T-helper 1 cell treated with Interleukin-12 subunit alpha and Interleukin-12 subunit beta and Interleukin-4 antibody, amounts not matched to agents 30 μg/mL and 1 μg/mL, for 36 hours (primary cell): ENCODE measurements around the gene SLC39A11.

Experiments
- H3K27ac Mint-ChIP-seq: one replicate; pipeline ENCODE4 v1.8.0; 2021; ENCODE audit warnings: mild to moderate bottlenecking, mixed read lengths
- H3K27me3 Mint-ChIP-seq: one replicate; pipeline ENCODE4 v1.8.0; 2021; ENCODE audit warnings: low read depth, mixed read lengths
- H3K36me3 Mint-ChIP-seq: one replicate; pipeline ENCODE4 v1.8.0; 2021; ENCODE audit warnings: low read depth, mixed read lengths
- H3K4me1 Mint-ChIP-seq: one replicate; pipeline ENCODE4 v1.8.0; 2021; ENCODE audit warnings: low read depth, mixed read lengths
- H3K4me3 Mint-ChIP-seq: one replicate; pipeline ENCODE4 v1.8.0; 2021; ENCODE audit warnings: mild to moderate bottlenecking, moderate library complexity, mixed read lengths
- H3K9me3 Mint-ChIP-seq: one replicate; pipeline ENCODE4 v1.8.0; 2021; ENCODE audit warnings: mixed read lengths

SLC39A11 gene

DNA sequence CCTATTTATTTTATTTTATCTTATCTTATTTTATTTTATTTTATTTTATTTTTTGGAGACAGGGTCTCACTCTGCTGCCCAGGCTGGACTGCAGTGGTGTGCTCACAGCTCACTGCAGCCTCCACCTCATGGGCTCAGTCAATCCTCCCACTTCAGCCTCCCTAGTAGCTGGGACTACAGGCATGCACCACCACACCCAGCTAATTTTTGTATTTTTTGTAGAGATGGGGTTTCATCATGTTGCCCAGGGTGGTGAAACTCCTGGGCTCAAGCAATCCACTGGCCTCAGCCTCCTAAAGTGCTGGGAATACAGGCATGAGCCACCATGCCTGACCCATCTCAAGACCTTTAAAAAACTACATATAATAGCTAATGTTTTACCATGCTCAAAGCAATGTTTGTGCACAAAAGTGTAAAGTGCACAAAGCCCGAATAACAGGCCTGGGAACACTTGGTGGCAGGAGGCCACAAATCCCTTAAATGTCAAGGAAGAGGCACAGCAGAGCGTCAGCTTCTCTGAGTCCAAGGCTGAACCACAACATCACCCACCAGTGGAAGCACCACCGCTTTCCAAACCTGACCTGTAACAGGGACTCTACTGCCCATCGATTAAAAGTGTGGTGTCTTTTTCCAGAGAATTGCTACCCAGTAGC lies 30.6 kb upstream of the SLC39A11 start:
- Mint-ChIP-seq H3K27me3 (no peaks in the 10 kb centered on the region), H3K36me3 (no peaks in the 10 kb centered on the region), H3K9me3 (no peaks in the 10 kb centered on the region), H3K27ac (no peak overlapping the region), H3K4me3 (no peak overlapping the region), H3K4me1 (no peaks in the 10 kb centered on the region)

GRCh38 chr17:73121506-73121905 lies 29.0 kb upstream of the SLC39A11 start:
- no peaks in the 10 kb centered on the region for H3K9me3 Mint-ChIP-seq
- no peaks in the 10 kb centered on the region for H3K4me1 Mint-ChIP-seq
- H3K27ac Mint-ChIP-seq, result no peak overlapping the region
- no peak overlapping the region for H3K4me3 Mint-ChIP-seq
- H3K36me3 Mint-ChIP-seq, result no peaks in the 10 kb centered on the region
- no peaks in the 10 kb centered on the region for H3K27me3 Mint-ChIP-seq

DNA sequence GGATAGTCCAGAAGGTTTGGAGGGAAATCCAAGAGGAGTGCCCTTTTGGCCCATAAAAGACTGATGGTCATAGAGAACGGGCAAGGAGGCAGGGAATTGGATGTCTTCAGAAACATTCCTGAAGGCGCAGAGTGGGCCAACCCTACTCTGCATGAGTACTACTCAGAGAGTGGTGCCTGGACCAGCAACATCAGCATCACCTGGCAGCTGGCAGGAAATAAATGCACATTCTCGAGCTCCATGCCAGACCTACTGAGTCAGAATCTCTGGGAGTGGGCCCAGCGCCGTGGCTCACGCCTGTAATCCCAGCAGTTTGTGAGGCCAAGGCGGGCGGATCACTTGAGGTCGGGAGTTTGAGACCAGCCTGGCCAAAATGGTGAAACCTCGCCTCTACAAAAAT lies 27.1 kb upstream of the SLC39A11 start:
- peaks cover 10% of the 10 kb centered on the region for H3K27me3 Mint-ChIP-seq
- no peak overlapping the region for H3K27ac Mint-ChIP-seq
- H3K36me3 Mint-ChIP-seq, result no peaks in the 10 kb centered on the region
- no peak overlapping the region for H3K4me3 Mint-ChIP-seq
- peaks cover 6% of the 10 kb centered on the region for H3K9me3 Mint-ChIP-seq
- H3K4me1 Mint-ChIP-seq, result no peaks in the 10 kb centered on the region

GRCh38 chr17:73118951-73119391 lies 26.5 kb upstream of the SLC39A11 start:
- Mint-ChIP-seq H3K4me3 (no peak overlapping the region), H3K27ac (no peak overlapping the region), H3K4me1 (no peaks in the 10 kb centered on the region), H3K27me3 (peaks cover 10% of the 10 kb centered on the region), H3K9me3 (peaks cover 6% of the 10 kb centered on the region), H3K36me3 (no peaks in the 10 kb centered on the region)

DNA sequence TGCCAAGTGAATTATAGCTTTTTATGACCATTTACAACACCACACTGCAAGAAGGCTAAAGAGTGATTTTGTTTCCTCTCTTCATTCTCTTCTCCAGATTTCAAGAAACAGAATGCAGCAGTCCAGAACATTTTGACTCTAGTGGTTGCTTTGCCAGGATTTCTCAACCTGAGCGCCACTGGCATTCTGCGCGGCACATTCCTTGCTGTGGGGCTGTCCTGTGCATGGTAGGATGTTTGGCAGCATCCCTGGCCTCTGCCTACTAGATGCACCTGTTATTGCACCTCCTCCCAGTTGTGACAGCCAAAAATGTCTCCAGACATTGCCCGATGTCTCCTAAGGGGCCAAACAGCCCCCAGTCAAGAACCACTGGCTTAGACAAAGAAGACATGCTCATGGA lies 25.7 kb upstream of the SLC39A11 start:
- H3K9me3 Mint-ChIP-seq, result peaks cover 6% of the 10 kb centered on the region
- no peak overlapping the region for H3K27ac Mint-ChIP-seq
- no peaks in the 10 kb centered on the region for H3K36me3 Mint-ChIP-seq
- no peak overlapping the region for H3K4me3 Mint-ChIP-seq
- no peaks in the 10 kb centered on the region for H3K4me1 Mint-ChIP-seq
- H3K27me3 Mint-ChIP-seq, result peaks cover 10% of the 10 kb centered on the region

- no peaks in the 10 kb centered on the region for H3K36me3 Mint-ChIP-seq
- peaks cover 10% of the 10 kb centered on the region for H3K27me3 Mint-ChIP-seq
- peaks cover 6% of the 10 kb centered on the region for H3K9me3 Mint-ChIP-seq
- no peak overlapping the region for H3K27ac Mint-ChIP-seq
- no peak overlapping the region for H3K4me3 Mint-ChIP-seq
- no peaks in the 10 kb centered on the region for H3K4me1 Mint-ChIP-seq
Observed at GRCh38 chr17:73112246-73112645, 19.8 kb upstream of the SLC39A11 start.

DNA sequence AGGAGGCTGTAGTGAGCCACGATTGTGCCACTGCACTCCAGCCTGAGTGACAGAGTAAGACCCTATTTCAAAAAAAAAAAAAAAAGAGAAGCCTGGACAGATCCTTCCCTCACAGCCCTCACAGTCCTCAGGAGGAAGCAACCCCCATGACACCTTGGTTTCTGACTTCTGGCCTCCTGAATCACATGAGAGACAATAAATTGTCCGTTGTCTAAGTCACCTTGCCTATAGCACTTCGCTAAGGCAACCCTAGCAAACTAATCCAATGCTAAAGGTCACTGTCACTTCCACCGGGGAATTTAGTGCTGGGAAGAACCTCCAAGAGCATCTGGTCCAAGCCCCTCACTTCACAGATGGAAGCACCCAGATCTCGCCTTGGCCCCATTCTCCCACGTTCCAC lies 18.9 kb upstream of the SLC39A11 start:
- peaks cover 6% of the 10 kb centered on the region for H3K9me3 Mint-ChIP-seq
- no peak overlapping the region for H3K27ac Mint-ChIP-seq
- no peaks in the 10 kb centered on the region for H3K36me3 Mint-ChIP-seq
- no peaks in the 10 kb centered on the region for H3K4me1 Mint-ChIP-seq
- no peak overlapping the region for H3K4me3 Mint-ChIP-seq
- H3K27me3 Mint-ChIP-seq, result peaks cover 10% of the 10 kb centered on the region

DNA sequence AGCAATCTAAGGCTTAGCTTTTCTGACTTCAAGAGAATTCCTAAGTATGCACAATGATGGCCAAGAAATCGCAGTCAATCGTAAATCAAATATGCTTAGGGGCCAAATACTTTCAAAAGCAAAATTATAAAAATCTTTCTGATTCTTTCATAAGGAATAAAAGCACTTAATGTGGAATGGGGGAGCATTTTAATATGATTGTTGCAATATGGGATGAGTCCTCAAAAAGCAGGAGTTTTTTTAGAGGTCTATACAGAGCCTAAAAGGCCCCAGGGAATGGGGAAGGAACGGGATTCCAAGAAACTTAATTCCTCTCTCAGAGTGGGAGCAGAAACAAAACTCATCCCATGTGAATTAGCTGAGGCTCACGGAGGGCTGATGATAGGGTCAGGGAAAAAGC lies 14.7 kb upstream of the SLC39A11 start:
- H3K27me3 Mint-ChIP-seq, result no peaks in the 10 kb centered on the region
- no peaks in the 10 kb centered on the region for H3K36me3 Mint-ChIP-seq
- no peaks in the 10 kb centered on the region for H3K9me3 Mint-ChIP-seq

GRCh38 chr17:73105431-73105830 lies 12.9 kb upstream of the SLC39A11 start:
- H3K36me3 Mint-ChIP-seq, result no peaks in the 10 kb centered on the region
- H3K4me1 Mint-ChIP-seq, result no peaks in the 10 kb centered on the region
- H3K27me3 Mint-ChIP-seq, result peaks cover 2% of the 10 kb centered on the region
- H3K9me3 Mint-ChIP-seq, result no peaks in the 10 kb centered on the region
- no peak overlapping the region for H3K4me3 Mint-ChIP-seq
- no peak overlapping the region for H3K27ac Mint-ChIP-seq

More for the DNA sequence above, 14.7 kb upstream of the SLC39A11 start:
- Mint-ChIP-seq H3K4me3 (no peak overlapping the region), H3K27ac (no peak overlapping the region), H3K4me1 (no peaks in the 10 kb centered on the region)

GRCh38 chr17:73104450-73104849 lies 12.0 kb upstream of the SLC39A11 start:
- Mint-ChIP-seq H3K27ac (no peak overlapping the region), H3K4me3 (no peak overlapping the region)

DNA sequence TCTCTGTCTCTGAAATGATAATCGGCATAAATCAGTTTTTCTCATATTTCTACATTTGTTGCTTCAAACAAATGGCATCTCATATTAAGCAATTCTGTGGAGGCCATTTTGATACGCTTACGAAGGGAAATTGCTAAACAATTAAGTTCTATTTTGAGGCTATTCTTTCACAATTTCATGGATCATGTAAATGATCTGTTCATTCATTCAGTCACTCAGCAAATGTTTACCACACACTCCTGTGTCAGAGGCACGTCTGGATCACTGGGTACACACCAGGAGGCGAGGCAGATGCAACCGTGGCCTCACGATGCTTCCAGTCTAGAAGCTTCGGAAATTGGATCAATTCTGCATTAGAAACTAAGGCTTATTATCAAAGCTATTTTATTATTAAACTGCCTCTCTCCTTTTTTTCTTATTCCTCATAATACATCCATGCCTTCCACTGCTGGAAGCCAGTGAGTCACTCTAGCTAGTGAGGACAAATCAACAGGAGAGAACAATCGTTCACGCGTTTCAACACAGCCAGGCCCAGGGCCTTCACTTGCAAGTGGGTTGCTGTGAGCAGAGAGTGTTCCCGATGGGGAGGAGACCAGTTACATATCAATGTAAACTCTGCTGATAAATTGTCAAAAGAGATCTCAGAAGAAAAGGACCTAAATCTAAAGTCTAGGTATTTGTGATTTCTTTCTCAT lies 11.3 kb upstream of the SLC39A11 start:
- Mint-ChIP-seq H3K4me1 (no peaks in the 10 kb centered on the region), H3K27me3 (peaks cover 4% of the 10 kb centered on the region), H3K9me3 (no peaks in the 10 kb centered on the region), H3K4me3 (no peak overlapping the region), H3K36me3 (no peaks in the 10 kb centered on the region), H3K27ac (no peak overlapping the region)

More at GRCh38 chr17:73104450-73104849, 12.0 kb upstream of the SLC39A11 start:
- Mint-ChIP-seq H3K4me1 (no peaks in the 10 kb centered on the region), H3K27me3 (peaks cover 4% of the 10 kb centered on the region), H3K36me3 (no peaks in the 10 kb centered on the region), H3K9me3 (no peaks in the 10 kb centered on the region)

DNA sequence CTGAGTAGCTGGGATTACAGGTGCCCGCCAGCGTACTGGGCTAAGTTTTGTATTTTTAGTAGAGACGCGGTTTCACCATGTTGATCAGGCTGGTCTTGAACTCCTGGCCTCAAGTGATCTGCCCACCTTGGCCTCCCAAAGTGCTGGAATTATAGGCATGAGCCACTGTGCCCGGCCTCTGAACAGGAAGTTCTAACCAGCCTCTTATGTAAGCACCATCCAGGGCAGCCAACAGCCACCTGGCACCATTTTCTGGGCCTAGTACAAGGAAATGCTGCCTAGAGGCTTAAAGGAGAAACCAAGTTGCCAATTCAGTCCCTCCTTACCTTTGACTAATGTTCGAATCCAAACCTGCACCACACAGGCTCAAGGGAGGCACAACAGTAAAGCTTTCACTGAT lies 8.5 kb upstream of the SLC39A11 start:
- Mint-ChIP-seq H3K36me3 (no peaks in the 10 kb centered on the region), H3K27ac (no peak overlapping the region), H3K4me1 (no peaks in the 10 kb centered on the region), H3K9me3 (no peaks in the 10 kb centered on the region), H3K27me3 (peaks cover 4% of the 10 kb centered on the region), H3K4me3 (no peak overlapping the region)

DNA sequence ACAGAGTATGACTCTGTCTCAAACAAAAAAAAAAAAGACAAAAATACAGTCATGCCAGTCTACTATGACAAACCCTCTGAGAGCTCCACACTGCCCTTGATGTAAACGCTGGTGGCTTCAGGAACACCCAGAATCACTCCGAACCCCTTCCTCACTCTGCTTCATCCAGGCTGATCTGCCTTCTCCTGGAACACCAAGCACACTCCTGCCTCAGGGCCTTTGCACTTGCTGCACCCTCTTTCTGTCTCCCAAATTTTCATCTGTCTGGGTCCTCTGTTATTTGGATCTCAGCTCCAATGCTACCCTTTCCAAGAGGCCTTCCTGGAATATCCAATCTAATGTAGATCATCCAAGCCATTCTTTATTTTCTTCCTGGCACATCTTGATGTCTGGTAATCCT lies 7.9 kb upstream of the SLC39A11 start:
- H3K36me3 Mint-ChIP-seq, result no peaks in the 10 kb centered on the region
- H3K4me1 Mint-ChIP-seq, result no peaks in the 10 kb centered on the region
- H3K27ac Mint-ChIP-seq, result no peak overlapping the region
- peaks cover 9% of the 10 kb centered on the region for H3K27me3 Mint-ChIP-seq
- H3K4me3 Mint-ChIP-seq, result no peak overlapping the region
- no peaks in the 10 kb centered on the region for H3K9me3 Mint-ChIP-seq

GRCh38 chr17:73099511-73099910 lies 7.0 kb upstream of the SLC39A11 start:
- H3K4me1 Mint-ChIP-seq, result no peaks in the 10 kb centered on the region

DNA sequence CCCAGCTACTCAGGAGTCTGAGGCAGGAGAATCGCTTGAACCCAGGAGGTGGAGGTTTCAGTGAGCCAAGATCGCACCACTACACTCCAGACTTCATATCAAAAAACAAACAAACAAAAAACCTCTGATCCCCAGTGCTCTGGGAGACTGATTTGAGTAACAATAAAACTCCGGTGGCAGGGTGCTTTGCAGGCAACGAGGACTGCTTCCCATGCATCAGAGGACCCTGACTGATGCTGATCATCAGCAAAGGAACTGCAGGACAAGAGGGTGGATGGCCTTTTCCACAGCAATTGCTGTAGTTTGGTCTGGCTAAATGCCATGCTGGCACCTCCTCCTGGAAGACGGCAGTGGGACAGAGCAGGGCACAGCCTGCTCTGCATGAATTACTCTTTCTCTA lies 6.4 kb upstream of the SLC39A11 start:
- H3K4me3 Mint-ChIP-seq, result no peak overlapping the region
- no peak overlapping the region for H3K27ac Mint-ChIP-seq
- H3K27me3 Mint-ChIP-seq, result peaks cover 12% of the 10 kb centered on the region
- no peaks in the 10 kb centered on the region for H3K9me3 Mint-ChIP-seq
- H3K36me3 Mint-ChIP-seq, result no peaks in the 10 kb centered on the region
- H3K4me1 Mint-ChIP-seq, result no peaks in the 10 kb centered on the region

More at GRCh38 chr17:73099511-73099910, 7.0 kb upstream of the SLC39A11 start:
- H3K36me3 Mint-ChIP-seq, result no peaks in the 10 kb centered on the region
- no peak overlapping the region for H3K27ac Mint-ChIP-seq
- peaks cover 12% of the 10 kb centered on the region for H3K27me3 Mint-ChIP-seq
- H3K4me3 Mint-ChIP-seq, result no peak overlapping the region
- no peaks in the 10 kb centered on the region for H3K9me3 Mint-ChIP-seq
